NT2/D1 (cell line): ENCODE data around the gene SDK2.

Experiments
- DNase-seq: peaks from one replicate; pipeline ENCODE4 v3.0.0-alpha.2; 2011; ENCODE audit warnings: low read depth, low spot score
- H3K27me3 ChIP-seq: 2 replicates; pipeline ENCODE4 v1.6.0; 2011; ENCODE audit warnings: mild to moderate bottlenecking; ENCODE audit not compliant: insufficient read length, insufficient read depth
- H3K36me3 ChIP-seq: 2 replicates; pipeline ENCODE4 v1.6.1; 2011; ENCODE audit warnings: mild to moderate bottlenecking, low read length, mixed read lengths; ENCODE audit not compliant: insufficient read depth, insufficient read length
- H3K4me1 ChIP-seq: 2 replicates; pipeline ENCODE4 v1.5.1; 2011; ENCODE audit not compliant: insufficient read depth, insufficient read length
- H3K4me3 ChIP-seq: 2 replicates; pipeline ENCODE4 v1.5.1; 2011; ENCODE audit warnings: low read depth; ENCODE audit not compliant: insufficient read length
- H3K9ac ChIP-seq: 2 replicates; pipeline ENCODE4 v1.6.0; 2011; ENCODE audit warnings: low read depth; ENCODE audit not compliant: insufficient read length
- H3K9me3 ChIP-seq: 2 replicates; pipeline ENCODE4 v1.5.1; 2011; ENCODE audit warnings: mild to moderate bottlenecking, low read length; ENCODE audit not compliant: insufficient read depth
- SUZ12 ChIP-seq: IDR thresholded peaks from 2 replicates; pipeline ENCODE4 v1.6.1; 2011; ENCODE audit not compliant: insufficient read length, insufficient read depth; ENCODE audit errors: extremely low read depth
- YY1 ChIP-seq: IDR thresholded peaks from 2 replicates; pipeline ENCODE4 v1.6.1; 2011; ENCODE audit not compliant: insufficient read length, insufficient read depth
- ZNF274 ChIP-seq: IDR thresholded peaks from 2 replicates; pipeline ENCODE4 v1.6.1; 2011; ENCODE audit warnings: mild to moderate bottlenecking, low read depth, low read length

Gene SDK2

DNA sequence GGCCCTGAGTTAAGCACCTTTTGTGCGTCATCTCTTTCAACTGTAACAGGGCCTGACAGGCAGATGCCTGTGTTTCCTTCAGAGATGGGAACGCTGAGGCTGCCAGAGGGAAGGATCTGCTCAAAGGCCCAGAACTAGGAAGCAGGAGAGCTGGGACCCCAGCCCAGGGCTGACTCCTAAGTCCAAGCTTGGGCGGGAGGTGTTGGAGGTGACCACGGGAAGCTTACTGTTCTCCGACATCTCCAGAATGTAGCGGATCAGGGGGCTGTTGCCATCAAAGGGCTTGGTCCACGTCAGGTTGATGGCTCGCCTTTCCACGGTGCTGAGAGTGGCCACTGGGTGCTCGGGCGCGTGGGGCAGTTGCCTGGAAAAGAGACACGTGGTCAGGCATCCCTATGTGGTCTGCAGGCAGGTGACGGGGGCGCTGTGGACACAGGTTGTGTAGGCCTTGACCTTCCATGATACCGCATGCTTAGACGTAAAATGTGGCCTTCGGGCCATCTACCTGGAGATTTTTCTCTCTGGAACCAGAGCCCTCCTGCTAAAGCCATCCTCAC lies 221.0 kb downstream of the SDK2 start:
- H3K4me3 ChIP-seq: no peak overlapping the region
- peaks cover 2% of the 10 kb centered on the region for H3K4me1 ChIP-seq
- H3K9ac ChIP-seq: no peak overlapping the region
- H3K9me3 ChIP-seq: no peaks in the 10 kb centered on the region
- H3K36me3 ChIP-seq: peaks cover 40% of the 10 kb centered on the region
- no peak for DNase-seq
- TF ChIP-seq SUZ12 (no peak), ZNF274 (no peak), YY1 (no peak)
- H3K27me3 ChIP-seq: no peaks in the 10 kb centered on the region

DNA sequence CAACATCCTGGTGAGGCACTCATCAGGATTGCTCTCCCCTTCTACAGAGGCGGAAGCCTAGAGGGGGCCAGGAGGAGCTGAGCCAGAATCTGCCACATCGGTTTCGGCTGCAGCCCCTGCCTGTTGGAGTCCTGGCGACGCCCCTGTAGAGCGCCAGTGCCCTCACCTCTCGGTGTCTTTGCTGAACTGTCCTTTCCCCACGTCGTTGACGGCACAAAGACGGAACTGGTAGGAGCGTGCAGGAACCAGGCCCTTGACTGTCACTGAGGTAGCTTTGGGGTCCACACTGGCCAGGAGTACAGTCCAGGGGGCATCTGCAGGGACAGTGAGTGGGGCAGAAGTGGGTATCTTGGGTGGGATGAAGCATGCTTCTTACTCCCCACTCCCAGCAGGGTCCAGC lies 222.1 kb downstream of the SDK2 start:
- Histone ChIP-seq H3K4me1 (peaks cover 2% of the 10 kb centered on the region), H3K4me3 (no peak overlapping the region), H3K27me3 (no peaks in the 10 kb centered on the region), H3K36me3 (peaks cover 40% of the 10 kb centered on the region), H3K9me3 (no peaks in the 10 kb centered on the region), H3K9ac (no peak overlapping the region)
- TF ChIP-seq YY1 (no peak), SUZ12 (no peak), ZNF274 (no peak)
- no peak for DNase-seq

- no peak for DNase-seq
- H3K36me3 ChIP-seq: peaks cover 41% of the 10 kb centered on the region
- H3K9ac ChIP-seq: no peak overlapping the region
- no peaks in the 10 kb centered on the region for H3K27me3 ChIP-seq
- no peak for TF ChIP-seq YY1
- no peak for TF ChIP-seq SUZ12
- TF ChIP-seq ZNF274: no peak
- H3K9me3 ChIP-seq: no peaks in the 10 kb centered on the region
- peaks cover 2% of the 10 kb centered on the region for H3K4me1 ChIP-seq
- no peak overlapping the region for H3K4me3 ChIP-seq
Measured at GRCh38 chr17:73420897-73421296, 223.3 kb downstream of the SDK2 start.

- Histone ChIP-seq H3K9me3 (no peaks in the 10 kb centered on the region), H3K9ac (no peak overlapping the region), H3K4me3 (no peak overlapping the region), H3K27me3 (no peaks in the 10 kb centered on the region), H3K36me3 (peaks cover 51% of the 10 kb centered on the region), H3K4me1 (peaks cover 2% of the 10 kb centered on the region)
- no peak for TF ChIP-seq YY1
- no peak for TF ChIP-seq ZNF274
- no peak for TF ChIP-seq SUZ12
- no peak for DNase-seq
Measured at GRCh38 chr17:73419881-73420280, 224.4 kb downstream of the SDK2 start.

DNA sequence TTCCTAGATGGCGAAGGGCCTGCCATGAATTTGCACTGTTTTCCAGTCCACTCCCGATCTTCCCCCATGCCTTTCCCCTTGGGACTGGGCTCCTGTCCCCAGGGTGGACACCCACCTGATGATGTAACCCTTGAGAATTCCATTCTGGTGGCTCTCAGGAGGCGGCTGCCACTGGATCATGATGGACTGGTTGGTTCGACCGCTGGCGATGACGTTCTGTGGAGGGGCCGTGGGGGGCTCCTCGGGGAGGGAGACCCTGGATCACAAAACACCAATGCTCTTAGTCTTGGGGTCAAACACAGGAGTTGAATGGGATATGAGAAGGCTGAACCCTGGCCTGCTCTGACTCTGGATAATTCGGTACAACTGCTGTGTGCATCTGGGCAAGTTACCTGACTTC lies 225.2 kb downstream of the SDK2 start:
- Histone ChIP-seq H3K27me3 (no peaks in the 10 kb centered on the region), H3K9ac (no peak overlapping the region), H3K4me3 (no peak overlapping the region), H3K36me3 (peaks cover 58% of the 10 kb centered on the region), H3K9me3 (no peaks in the 10 kb centered on the region), H3K4me1 (peaks cover 2% of the 10 kb centered on the region)
- DNase-seq: no peak
- TF ChIP-seq YY1 (no peak), SUZ12 (no peak), ZNF274 (no peak)

DNA sequence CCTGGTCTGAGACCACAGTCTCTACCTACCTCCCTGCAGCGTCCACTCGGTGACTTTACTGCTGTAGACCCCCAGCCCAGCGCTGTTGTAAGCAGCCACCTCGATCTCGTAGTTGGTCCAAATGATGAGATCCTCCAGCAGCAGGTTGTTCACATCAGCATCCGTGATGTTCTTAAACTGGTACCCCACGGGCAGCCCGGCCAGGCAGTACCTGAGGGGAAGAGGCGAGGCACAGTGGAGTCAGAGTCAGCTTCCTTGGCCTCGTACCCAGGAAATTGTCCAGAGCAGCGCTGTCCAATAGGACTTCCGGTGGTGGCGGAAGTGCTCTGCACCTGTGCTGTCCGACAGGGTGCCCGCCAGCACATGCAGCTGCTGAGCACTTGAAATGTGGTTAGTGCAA lies 228.5 kb downstream of the SDK2 start:
- Histone ChIP-seq H3K4me1 (peaks cover 8% of the 10 kb centered on the region), H3K27me3 (no peaks in the 10 kb centered on the region), H3K9ac (no peak overlapping the region), H3K9me3 (no peaks in the 10 kb centered on the region), H3K4me3 (no peak overlapping the region), H3K36me3 (peaks cover 38% of the 10 kb centered on the region)
- no peak for DNase-seq
- TF ChIP-seq ZNF274: no peak
- no peak for TF ChIP-seq YY1
- no peak for TF ChIP-seq SUZ12

- no peaks in the 10 kb centered on the region for H3K27me3 ChIP-seq
- peaks cover 34% of the 10 kb centered on the region for H3K36me3 ChIP-seq
- no peaks in the 10 kb centered on the region for H3K9me3 ChIP-seq
- TF ChIP-seq ZNF274 (no peak), SUZ12 (no peak), YY1 (no peak)
- no peak overlapping the region for H3K9ac ChIP-seq
- H3K4me3 ChIP-seq: no peak overlapping the region
- H3K4me1 ChIP-seq: peaks cover 9% of the 10 kb centered on the region
- no peak for DNase-seq
Measured at GRCh38 chr17:73414171-73414955, 229.9 kb downstream of the SDK2 start.
